Right lobe of liver (tissue), 4 donors: Measurements from ENCODE around the gene JAZF1.

Experiments used
- CTCF ChIP-seq, 4 donors: fragments of 200-600 bp in 3 of 4; fragments of 450-650 bp in 1 of 4; IDR thresholded peaks; one replicate each; pipeline versions ENCODE4 v1.5.1 to v1.8.0; 2016 to 2022; ENCODE audit warnings: antibody characterized with exemption in 4 of 4, mild to moderate bottlenecking in 2 of 4
- POLR2A ChIP-seq: fragments of 450-650 bp; IDR thresholded peaks from one replicate; pipeline ENCODE4 v1.6.1; 2017; ENCODE audit warnings: antibody characterized with exemption, mild to moderate bottlenecking
- donor health status: DM: no; HTN: no; CAD: no.
- donor health status: DM: no; HTN: no; CAD: no.
- donor health status: DM: no; HTN: yes; CAD: no.

GRCh38 chr7:28222636-28223035 is 42.0 kb upstream of the JAZF1 start:
- TF ChIP-seq CTCF (IDR thresholded peaks at IDR 0.05), result no peak
- no peak for TF ChIP-seq POLR2A
